Astrocyte of the spinal cord (primary cell): ENCODE results near the gene KCNK17.

Source experiments
- DNase-seq: peaks from one replicate; pipeline ENCODE4 v3.0.0; 2011; ENCODE audit warnings: low read depth, low spot score
- H3K4me3 ChIP-seq: 2 replicates; pipeline ENCODE4 v1.5.1; 2011; ENCODE audit warnings: low read depth, mild to moderate bottlenecking, low read length, moderate library complexity
- in situ Hi-C: cut with HindIII; loops from 2 replicates; pipeline ENCODE4 v1.10.0; 2017; ENCODE audit warnings: low sequenced_read_pairs
- TF ChIP-seq, protein P1 (sequence below): IDR thresholded peaks from 2 replicates; pipeline ENCODE4 v1.5.1; 2012; ENCODE audit warnings: low read depth, mild to moderate bottlenecking, low read length, inconsistent platforms

The KCNK17 gene

DNA sequence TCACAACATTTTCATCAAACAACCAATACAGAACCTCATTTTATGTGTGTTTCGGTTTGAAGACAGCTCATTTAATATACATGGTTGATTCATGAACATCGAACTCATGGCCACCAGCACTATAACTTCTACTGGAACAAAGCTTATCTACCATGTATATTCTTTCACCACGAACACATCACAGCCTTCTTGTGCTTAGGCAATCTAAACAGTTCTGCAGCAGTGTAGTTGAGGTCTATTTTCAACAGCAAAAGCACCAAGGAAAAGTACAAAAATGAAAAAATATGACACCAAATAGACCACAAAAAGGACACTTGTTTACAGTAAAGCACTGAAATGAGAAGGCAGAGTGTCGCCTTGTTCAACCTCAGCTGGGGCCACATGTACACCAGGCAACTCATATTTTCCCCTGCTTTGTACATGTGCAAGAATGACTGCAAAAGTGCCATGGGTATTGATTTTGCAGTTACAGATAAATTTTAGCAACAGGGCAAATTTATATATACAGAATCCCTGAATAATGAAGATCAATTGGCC lies 59.2 kb downstream of the KCNK17 start:
- DNase-seq: no peak
- H3K4me3 ChIP-seq: no peak overlapping the region
- TF ChIP-seq, protein P1, sequence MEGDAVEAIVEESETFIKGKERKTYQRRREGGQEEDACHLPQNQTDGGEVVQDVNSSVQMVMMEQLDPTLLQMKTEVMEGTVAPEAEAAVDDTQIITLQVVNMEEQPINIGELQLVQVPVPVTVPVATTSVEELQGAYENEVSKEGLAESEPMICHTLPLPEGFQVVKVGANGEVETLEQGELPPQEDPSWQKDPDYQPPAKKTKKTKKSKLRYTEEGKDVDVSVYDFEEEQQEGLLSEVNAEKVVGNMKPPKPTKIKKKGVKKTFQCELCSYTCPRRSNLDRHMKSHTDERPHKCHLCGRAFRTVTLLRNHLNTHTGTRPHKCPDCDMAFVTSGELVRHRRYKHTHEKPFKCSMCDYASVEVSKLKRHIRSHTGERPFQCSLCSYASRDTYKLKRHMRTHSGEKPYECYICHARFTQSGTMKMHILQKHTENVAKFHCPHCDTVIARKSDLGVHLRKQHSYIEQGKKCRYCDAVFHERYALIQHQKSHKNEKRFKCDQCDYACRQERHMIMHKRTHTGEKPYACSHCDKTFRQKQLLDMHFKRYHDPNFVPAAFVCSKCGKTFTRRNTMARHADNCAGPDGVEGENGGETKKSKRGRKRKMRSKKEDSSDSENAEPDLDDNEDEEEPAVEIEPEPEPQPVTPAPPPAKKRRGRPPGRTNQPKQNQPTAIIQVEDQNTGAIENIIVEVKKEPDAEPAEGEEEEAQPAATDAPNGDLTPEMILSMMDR: no peak
- in situ Hi-C loops: no loop called here

DNA sequence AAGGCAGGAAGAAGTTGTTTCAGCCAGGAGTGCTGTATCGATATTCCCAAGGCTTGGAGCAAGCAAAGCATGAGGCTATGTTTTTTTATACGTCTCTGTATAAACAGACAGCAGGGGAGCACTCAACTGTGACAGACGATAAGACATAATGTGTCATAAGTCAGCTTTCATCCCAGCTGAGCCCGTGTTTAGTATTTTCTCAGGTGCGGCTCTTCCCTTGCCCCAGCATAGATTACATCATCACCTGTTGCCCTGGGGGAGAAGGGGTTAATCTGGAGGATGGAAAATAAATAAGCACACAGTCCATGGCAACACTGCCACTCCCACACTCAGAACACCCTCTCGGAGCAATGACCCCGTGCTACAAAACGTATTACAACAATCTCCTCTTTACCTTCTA lies 62.8 kb downstream of the KCNK17 start:
- H3K4me3 ChIP-seq: no peak overlapping the region
- DNase-seq: no peak
- in situ Hi-C loops: no loop called here
- TF ChIP-seq, protein P1: no peak

DNA sequence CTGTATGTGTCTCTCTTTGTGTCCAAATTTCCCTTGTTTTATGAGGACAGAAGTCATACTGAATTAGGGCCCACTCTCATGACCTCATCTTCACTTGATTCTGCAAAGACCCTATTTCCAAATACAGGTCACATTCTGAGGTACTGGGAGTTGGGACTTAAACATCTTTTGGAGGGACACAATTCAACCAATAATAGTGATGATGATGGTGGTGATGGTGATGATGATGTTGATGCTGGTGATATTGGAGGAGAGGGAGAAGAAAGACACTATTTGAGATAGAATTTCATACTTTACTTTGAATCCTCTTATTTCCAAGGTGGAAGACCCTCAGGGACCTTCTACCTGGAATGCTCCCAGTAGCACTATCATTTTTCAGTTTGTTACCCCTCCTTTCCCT lies 63.7 kb downstream of the KCNK17 start:
- in situ Hi-C loops: no loop called here
- TF ChIP-seq, protein P1: no peak
- no peak for DNase-seq
- no peak overlapping the region for H3K4me3 ChIP-seq

DNA sequence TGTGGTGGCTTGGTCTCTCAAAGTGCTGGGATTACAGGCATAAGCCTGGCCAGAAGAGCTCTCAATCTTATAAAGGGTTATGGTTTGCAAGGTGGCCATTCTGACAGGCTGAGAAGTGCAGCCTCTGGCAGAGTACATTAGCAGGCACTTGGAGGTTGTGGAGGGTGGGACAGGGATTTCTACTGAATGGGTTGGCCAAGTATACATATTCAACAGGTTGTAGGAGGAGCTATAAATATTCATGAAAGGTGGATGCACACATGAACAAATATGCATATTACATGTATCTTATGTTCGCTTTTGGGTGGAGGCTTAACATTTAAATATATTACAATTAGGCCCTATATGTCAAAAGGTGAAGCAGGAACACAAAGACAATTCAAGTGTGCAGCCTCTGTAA lies 64.9 kb downstream of the KCNK17 start:
- no peak overlapping the region for H3K4me3 ChIP-seq
- in situ Hi-C loops: no loop called here
- TF ChIP-seq, protein P1: no peak
- no peak for DNase-seq
